Erythroblast (primary cell): ENCODE data around the gene PAPOLA.

Experiments
- GATA1 ChIP-seq: IDR thresholded peaks from 2 replicates; pipeline ENCODE4 v1.6.1; 2011; ENCODE audit warnings: low read depth, mild to moderate bottlenecking, control low read depth, low read length, moderate library complexity
- POLR2A ChIP-seq: IDR thresholded peaks from 2 replicates; pipeline ENCODE4 v1.6.1; 2011; ENCODE audit warnings: mild to moderate bottlenecking, low read length

GRCh38 chr14:96589577-96589976, 87.4 kb downstream of the PAPOLA start:
- TF ChIP-seq POLR2A: no peak
- no peak for TF ChIP-seq GATA1
